HG03432 (cell line): ENCODE results near the gene OR2AE1.

Experiments
- ATAC-seq: cut with Tn5 transposase; IDR thresholded peaks from one replicate; pipeline ENCODE4 v1.9.1; 2021; ENCODE audit warnings: mild to moderate bottlenecking, moderate library complexity; ENCODE audit not compliant: unreplicated experiment

Gene OR2AE1

DNA sequence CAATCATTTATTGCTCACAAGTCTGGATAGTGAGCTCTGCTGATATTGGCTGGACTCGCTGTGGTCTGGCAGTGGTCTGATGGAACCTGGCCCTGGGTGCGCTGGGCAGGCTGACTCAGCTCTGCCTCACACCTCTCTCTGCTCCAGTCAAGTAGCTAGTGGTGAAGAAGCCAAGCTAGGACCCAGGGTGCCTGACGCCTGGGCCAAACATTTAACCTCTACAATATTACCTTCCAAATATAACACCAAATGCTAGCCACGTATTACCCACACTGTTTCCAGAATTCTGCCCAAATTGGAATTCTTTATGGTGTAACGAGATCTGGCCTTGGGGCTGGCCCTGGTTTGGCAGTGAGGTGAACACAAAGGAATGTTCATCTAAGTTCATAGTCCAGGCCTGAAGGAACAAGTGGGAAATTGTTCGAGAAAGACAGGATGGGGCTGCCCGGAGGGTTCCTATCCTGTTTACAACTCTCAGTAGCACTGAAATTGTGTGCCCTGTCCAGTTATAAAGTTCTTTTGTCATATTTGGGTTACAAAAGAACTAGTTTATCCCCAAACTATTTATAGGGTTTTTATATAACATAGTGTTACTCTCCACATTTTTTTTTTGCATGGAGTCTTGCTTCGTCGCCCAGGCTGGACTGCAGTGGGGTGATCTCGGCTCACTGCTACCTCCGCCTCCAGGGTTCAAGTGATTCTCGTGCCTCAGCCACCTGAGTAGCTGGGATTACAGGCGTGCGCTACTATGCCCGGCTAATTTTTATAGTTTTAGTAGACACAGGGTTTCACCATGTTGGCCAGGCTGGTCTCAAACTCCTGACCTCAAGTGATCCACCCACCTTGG, 16.3 kb downstream of the OR2AE1 start:
- ATAC-seq = no peak

DNA sequence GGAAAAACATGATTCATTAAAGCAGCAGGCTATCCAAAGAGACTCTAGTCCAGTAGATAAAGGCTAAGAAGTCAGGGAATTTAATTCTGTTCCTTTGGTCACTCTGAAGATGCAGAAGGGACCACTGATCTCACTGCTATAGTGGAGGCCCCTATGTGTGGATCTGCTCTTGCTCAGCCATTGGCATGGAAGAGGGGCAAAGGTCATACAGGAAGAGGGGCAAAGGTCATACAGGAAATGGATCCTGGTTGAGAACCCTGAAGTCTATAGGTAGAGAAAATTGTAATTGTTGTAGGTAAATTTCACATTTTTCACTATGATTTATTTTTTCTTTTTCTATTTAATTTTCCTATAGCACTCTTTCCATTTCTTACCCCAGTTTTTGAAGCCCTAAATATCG, 21.6 kb downstream of the OR2AE1 start:
- ATAC-seq = no peak

DNA sequence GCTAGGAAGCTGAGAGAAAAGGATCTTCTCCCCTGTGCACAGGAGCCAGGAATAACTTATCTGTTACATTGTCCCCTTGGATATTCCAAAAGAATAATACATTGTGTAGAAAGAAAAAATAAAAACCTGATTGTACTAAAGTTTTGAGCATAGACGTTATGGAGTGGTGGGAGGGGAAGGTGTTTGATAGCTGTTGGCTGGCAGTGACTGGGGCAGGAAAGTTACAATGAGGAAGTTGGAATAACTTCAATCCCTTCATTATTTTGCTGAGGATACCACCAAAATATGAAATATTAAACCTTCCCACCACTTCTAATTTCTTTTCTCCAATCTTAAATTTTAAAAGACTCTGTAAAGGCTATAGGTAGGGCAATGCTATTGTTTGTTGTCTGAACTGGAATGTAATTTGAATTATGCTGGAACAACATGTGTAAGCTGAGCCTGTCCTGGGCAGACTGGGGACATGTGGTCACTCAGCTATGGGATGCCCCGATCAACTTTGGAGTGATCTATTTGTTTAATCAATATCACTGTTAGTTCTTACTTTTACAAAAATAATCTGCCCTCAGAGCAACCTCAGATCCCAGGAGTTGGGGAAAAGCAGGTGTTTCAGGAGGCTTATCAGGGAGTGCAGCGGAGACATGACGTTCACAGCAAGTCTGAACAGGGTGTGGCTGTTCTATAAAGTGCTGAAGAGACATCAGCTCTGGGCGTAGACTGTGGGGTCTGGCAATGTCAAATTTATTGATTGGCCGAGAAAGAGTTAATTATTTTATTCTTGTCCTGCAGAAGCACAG, 28.2 kb downstream of the OR2AE1 start:
- ATAC-seq = no peak

GRCh38 chr7:99844328-99844727, 32.5 kb downstream of the OR2AE1 start:
- no peak for ATAC-seq

DNA sequence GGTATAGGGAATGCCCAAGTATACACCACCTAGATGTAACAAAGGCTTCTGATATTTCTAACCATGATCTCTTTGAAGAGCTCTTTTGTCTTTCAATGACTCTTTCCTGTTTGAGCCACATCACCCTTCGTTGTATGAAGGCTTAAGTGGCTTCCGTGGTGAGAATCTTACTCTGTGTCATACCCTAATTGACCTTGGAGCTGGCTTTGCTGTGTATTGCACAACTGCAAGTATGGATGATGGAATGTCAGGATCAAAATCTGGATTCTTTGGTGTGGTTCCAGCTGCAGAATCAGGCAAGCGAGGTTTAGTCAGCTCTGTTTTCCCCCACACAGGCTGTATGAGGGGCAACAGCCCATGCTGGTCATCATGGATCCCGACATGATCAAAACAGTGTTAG, 33.0 kb downstream of the OR2AE1 start:
- ATAC-seq = no peak

GRCh38 chr7:99842926-99843325, 33.9 kb downstream of the OR2AE1 start:
- no peak for ATAC-seq

DNA sequence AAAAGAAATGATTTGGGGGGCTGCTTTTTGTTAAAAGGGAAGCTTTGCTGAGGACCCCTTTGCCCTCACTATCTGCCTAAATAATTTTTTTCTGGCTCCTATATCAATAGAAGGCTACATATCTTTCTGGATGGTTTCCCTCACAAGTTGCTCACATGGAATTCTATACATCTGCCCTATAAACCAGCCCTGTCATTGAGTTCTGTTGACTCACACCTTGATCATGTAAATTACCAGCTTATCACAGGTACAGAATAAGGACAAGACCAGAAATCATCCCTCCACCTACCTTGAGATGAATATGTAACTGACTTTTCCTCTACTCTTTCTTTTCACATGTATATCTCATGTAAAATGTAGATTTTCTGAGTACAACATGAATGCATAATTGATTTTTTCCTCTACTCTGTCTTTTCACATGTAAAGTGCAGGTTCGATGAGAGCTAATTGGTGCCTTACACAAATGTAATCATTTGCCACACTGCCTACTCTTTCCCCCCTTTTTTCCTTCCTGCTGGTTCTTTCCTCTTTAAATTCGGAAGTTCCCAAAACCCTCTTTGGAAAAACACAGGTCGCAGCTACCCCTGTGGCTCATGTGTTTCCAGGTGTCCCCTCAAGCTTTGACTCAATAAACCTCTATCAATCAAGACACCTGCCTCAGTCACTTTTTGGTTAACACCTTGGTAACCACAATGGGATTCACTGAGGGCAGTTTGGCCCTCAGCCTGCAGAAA, 36.5 kb downstream of the OR2AE1 start:
- no peak for ATAC-seq

DNA sequence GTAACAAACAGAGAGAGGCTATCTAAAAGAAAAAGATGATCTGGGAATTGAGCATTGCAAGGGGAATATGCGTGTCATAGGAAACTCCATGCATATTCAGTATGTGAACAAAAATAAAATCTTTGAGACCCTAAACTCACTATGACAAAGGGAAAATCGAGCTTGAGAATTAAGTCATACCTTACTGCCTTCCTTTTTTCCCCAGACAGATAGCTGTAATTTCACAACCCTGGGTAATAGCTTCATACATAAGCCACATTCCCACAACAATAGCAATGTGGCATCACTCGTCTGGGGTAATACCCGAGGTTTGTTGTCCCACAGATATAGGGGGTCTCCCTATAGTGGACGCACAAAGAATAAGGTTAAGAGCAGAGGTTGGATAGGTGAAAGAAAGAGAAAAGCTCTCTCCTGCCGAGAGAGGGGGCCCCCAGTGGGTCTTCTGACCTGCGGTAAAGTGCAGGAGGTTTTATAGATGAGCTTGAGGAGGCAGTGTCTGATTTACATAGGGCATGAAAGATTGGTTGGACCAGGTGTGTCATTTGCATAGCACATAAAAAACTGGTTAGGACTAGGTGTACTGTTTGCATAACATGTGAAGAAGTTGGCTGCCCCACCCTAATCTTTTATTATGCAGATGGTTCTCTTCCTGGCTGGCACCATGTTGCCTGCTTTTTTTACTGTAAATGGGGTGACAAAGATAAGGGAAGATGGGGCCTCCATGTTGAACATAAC, 37.4 kb downstream of the OR2AE1 start:
- no peak for ATAC-seq

DNA sequence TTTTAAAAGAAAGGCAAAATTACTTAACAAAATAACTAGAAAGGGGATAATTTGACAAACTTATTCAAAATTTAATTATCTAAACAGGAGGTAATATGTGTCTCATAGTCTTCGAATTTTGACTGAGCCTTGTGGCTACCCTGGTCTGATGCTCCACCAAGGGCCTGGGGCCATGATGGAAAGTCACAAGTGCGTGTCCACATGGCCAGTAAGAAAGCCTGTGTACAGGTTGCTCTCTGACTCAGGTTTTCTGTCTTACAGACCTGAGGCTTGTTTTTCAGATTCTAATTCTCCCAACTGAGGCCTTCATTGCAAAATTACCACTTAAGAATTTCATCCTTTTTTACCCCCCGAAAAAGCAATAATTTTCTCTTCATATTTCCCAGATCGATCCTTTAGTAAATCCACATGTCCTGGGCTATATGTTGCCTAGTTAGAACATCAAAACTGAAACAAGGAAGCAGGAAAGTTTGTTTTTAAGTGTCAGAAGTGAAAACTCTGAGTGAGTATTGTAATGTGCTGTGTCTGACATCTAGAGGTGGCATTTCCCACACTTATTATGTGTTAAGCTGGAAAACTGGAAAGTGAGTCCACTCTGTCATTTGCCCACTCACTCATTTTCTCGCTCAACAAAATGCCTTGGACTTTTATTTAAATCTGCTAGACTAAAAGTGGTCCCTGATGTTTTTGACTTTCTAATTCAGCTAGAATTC, 39.0 kb downstream of the OR2AE1 start:
- ATAC-seq = no peak

DNA sequence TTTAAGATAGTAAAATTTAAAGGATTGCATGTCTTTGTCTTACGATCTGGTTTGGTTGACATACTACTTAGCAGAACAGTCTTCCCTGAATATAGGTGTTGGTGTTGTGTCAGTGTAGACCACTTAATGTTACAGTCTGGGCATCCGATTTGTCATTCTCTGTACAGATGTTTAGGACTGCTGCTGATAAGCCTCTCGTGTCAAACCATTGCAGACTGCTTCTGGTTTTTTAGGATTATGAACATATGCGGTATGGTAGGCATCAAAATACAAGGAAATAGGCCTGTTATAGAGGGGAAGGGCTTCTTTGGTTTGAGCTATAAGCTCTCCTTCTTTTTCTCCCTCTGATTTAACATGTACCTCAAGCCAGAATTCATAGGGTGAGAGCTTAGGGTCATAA, 41.6 kb downstream of the OR2AE1 start:
- no peak for ATAC-seq

- no peak for ATAC-seq
Measured at GRCh38 chr7:99834382-99834781, 42.5 kb downstream of the OR2AE1 start.

- no peak for ATAC-seq
Measured at GRCh38 chr7:99833289-99833877, 43.5 kb downstream of the OR2AE1 start.

DNA sequence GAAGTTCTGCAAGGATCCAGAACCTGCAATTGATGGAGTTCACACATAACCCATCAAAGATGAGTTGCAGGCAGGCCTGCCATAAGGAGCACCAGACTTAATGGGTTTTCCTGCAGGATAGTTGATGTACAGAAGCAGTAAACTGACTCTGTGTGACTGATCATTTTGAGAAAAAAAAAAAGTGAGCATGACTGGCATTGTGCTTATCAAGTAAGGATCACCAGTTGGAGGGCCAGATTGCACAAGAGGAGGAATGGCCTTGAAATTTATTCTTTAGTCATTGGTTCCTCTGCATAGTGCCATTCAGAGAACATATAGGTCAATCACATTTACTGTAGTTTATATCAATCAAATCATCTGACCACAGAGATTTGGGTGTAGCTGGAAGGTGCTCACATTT, 45.2 kb downstream of the OR2AE1 start:
- ATAC-seq = no peak

DNA sequence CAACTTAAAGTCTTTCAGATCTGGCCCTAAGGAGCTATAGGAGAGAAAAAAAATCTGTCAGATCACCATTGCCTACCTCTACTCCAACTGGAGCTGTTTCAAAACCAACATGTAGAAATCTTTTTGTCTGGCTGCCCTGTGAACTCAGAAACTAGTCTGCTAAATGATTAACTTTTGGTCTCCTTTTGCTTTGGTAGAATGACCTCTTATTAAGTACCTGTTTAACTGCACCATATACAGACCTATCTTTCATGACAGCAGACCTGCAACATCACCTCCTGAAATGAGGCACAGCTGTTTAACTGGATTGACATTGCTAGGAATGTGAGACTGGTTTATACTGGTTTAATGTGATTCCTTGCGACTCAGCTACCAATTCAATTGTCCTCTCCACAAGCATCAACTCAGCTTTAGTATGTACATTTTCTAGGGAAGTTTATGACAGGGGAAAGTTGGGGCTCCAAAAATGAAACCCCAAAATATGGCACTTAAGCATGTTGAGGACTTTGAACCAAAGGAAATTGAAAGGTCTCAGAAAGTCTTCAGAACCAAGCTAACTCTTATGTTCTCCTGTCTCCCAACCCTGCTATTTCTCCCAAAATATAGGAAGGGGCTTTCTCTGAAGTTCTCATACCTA, 47.2 kb downstream of the OR2AE1 start:
- no peak for ATAC-seq

DNA sequence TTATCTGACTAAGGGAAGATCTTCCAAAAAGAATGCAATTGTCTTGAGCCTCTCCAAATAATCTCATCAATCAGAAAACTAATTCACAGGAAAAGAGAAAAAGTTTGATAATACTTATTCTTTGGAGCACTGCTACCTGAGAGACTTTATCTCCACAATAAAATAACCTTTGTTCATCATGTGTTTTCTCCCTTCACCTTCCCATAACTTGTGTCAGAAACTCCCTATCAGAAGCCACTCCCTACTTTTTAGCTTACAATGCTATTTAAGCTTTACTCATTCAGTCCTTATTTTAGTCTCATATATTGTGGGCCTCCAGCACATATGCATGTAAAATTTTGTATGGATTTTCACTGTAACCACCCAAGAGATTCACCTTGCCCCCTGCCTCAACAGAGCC, 48.0 kb downstream of the OR2AE1 start:
- ATAC-seq = no peak

DNA sequence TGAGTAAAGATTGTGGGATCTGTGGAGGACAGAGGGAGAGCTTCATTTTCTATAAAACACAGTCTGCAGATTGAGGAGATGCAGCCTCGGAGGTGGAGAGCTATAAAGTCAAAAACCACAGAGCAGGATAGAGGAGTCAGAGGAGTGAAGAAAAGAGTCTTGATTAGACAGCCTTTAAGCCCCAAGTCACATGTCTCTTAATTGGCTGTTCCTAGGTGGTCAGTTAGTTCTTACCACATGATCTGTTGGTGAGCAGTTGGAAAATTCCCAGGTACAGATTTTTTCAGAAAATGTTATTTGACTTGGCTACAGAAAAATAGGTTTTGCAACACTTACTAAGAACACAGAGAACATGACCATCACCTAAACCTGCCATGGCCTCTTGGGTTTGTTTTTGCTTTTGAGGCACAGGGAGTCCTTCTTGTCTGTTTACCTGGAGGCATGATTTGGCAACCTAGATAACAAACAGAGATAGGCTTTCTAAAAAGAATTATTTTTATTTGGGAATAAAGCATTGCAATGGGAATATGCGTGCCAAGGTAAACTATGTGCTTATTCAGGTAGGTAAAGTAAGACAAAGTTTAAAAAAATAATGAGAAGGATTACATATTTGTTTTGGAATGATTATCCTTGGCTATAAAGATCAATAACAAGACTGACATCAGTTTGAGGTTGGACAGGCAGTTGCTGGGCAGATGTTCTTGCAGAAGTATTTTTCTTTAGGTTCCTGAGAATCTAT, 49.6 kb downstream of the OR2AE1 start:
- no peak for ATAC-seq
